ENCODE data around the gene SLC23A1.

Gene SLC23A1

GRCh38 chr5:139335811-139336210 lies 47.3 kb downstream of the SLC23A1 start:
- TF ChIP-seq CTCF (IDR thresholded peaks at IDR 0.05) = no peak
- Histone ChIP-seq H3K4me3 (no peak overlapping the region), H3K9me3 (no peaks in the 10 kb centered on the region), H3K4me1 (peaks cover 0 to 20% (median 6%) of the 10 kb centered on the region in 4 donors), H3K36me3 (peaks cover 9 to 25% (median 21%) of the 10 kb centered on the region in 3 donors), H3K27me3 (no peaks in the 10 kb centered on the region), H3K27ac (no peak overlapping the region)
- DNase-seq = no peak
- intact Hi-C loops (cut with DNase I; ENCODE audit: low total_unique reads) = loop anchor here (5.0 kb wide), 1 partner anchor 34 kb away; no protein-coding TSS in a partner anchor
